Measurements from ENCODE around the gene MYO1H.

The MYO1H gene

DNA sequence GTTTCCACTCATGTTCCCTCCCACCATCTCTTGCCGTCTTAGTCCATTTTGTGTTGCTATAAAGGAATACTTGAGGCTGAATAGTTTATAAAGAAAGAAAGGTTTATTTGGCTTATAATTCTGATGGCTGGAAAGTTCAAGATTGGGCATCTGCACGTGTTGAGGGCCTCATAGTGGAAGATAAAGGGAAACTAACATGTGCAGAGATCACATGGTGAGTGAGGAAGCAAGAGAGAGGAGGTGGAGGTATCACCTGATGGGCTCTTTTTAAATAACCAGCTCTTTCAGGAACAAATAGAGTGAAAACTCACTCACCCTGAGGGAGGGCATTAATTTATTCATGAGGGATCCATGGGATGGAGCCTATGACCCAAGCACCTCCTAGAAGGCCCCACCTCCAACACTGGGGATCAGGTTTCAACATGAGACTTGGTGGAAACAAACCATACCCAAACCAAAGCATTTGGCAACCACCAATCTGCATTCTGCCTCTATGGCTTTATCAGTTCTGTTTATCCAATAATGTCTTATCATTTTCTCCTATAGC is 29.5 kb downstream of the MYO1H start:
- Histone ChIP-seq H2BK120ac (ENCODE audit: low read depth, low read length) (no peak overlapping the region), H3K9me3 (ENCODE audit: control insufficient read depth, low read length) (no peaks in the 10 kb centered on the region), H3K18ac (ENCODE audit: low read depth in 1 of 2, low read length in 2 of 2) (no peak overlapping the region), H3K27me3 (ENCODE audit: control insufficient read depth in 1 of 2, insufficient read depth in 1 of 2, low read length in 2 of 2) (peaks cover 12 to 15% of the 10 kb centered on the region in 2 experiments), H3K27ac (ENCODE audit: low read length, poor library complexity, severe bottlenecking) (no peak overlapping the region), H3K79me1 (replicated peaks; ENCODE audit: low read length, poor library complexity, severe bottlenecking) (no peaks in the 10 kb centered on the region), H3K4me3 (ENCODE audit: insufficient read depth in 1 of 2, low read depth in 1 of 2, low read length in 2 of 2) (no peak overlapping the region), H4K91ac (ENCODE audit: low read length) (no peak overlapping the region), H3K4me2 (ENCODE audit: low read length, poor library complexity, severe bottlenecking) (no peak overlapping the region), H3K4ac (ENCODE audit: low read depth in 1 of 2, low read length in 2 of 2) (no peak overlapping the region), H2AFZ (ENCODE audit: low read depth, low read length) (no peak overlapping the region), H2BK12ac (ENCODE audit: low read length in 2 of 2) (no peak overlapping the region), H2BK15ac (ENCODE audit: low read depth, poor library complexity, severe bottlenecking) (no peak overlapping the region), H2BK5ac (ENCODE audit: low read depth, low read length, poor library complexity, severe bottlenecking) (no peak overlapping the region), H4K8ac (ENCODE audit: low read length) (no peak overlapping the region), H2AK5ac (ENCODE audit: low read length, severe bottlenecking) (no peak overlapping the region), H3K4me1 (ENCODE audit: control insufficient read depth, insufficient read depth, low read depth, low read length) (no peaks in the 10 kb centered on the region), H3K23ac (ENCODE audit: low read length in 2 of 2) (no peak overlapping the region), H3K9ac (ENCODE audit: low read length) (no peak overlapping the region), H3K14ac (ENCODE audit: low read length in 2 of 2) (no peak overlapping the region), H3K36me3 (ENCODE audit: control insufficient read depth in 1 of 2, insufficient read depth in 2 of 2, low read depth in 1 of 2, low read length in 2 of 2) (no peaks in the 10 kb centered on the region)
- DNase-seq, result no peak
- WGBS, result 56% methylated on average over 2 of the region's 2 CpGs

DNA sequence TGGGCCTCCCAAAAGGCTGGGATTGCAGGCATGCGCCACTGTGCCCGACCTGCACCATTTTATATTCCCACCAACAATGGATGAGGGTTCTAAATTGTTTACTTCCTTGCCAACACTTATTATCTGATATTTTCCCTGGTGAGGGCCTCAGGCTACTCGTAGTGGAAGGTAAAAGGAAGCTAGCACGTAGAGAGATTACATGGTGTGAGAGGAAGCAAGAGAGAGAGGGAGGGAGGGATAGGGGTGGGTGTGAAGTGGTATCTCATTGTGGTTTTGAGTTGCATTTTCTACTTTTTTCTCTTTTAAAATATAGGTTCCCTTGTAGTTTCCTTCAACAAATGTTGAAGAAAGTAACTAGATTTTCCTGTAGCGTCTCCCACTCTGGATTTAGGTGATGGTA is 30.9 kb downstream of the MYO1H start:
- WGBS, result 13% methylated on average over 2 of the region's 5 CpGs
- peaks cover 3% of the 10 kb centered on the region for H3K9me3 ChIP-seq (ENCODE audit: control insufficient read depth, low read length)
- H2AFZ ChIP-seq (ENCODE audit: low read depth, low read length), result no peak overlapping the region
- H3K79me1 ChIP-seq (replicated peaks; ENCODE audit: low read length, poor library complexity, severe bottlenecking), result no peaks in the 10 kb centered on the region
- no peaks in the 10 kb centered on the region for H3K36me3 ChIP-seq (ENCODE audit: control insufficient read depth in 1 of 2, insufficient read depth in 2 of 2, low read depth in 1 of 2, low read length in 2 of 2)
- no peak overlapping the region for H2BK120ac ChIP-seq (ENCODE audit: low read depth, low read length)
- H3K4me3 ChIP-seq (ENCODE audit: insufficient read depth in 1 of 2, low read depth in 1 of 2, low read length in 2 of 2), result no peak overlapping the region
- no peak overlapping the region for H3K4me2 ChIP-seq (ENCODE audit: low read length, poor library complexity, severe bottlenecking)
- H4K91ac ChIP-seq (ENCODE audit: low read length), result no peak overlapping the region
- H3K23ac ChIP-seq (ENCODE audit: low read length in 2 of 2), result no peak overlapping the region
- no peak for DNase-seq
- H3K18ac ChIP-seq (ENCODE audit: low read depth in 1 of 2, low read length in 2 of 2), result no peak overlapping the region
- H4K8ac ChIP-seq (ENCODE audit: low read length), result no peak overlapping the region
- no peak overlapping the region for H2BK5ac ChIP-seq (ENCODE audit: low read depth, low read length, poor library complexity, severe bottlenecking)
- H3K4ac ChIP-seq (ENCODE audit: low read depth in 1 of 2, low read length in 2 of 2), result no peak overlapping the region
- H3K27ac ChIP-seq (ENCODE audit: low read length, poor library complexity, severe bottlenecking), result no peak overlapping the region
- peaks cover 20 to 22% of the 10 kb centered on the region in 2 experiments for H3K27me3 ChIP-seq (ENCODE audit: control insufficient read depth in 1 of 2, insufficient read depth in 1 of 2, low read length in 2 of 2)
- no peak overlapping the region for H2AK5ac ChIP-seq (ENCODE audit: low read length, severe bottlenecking)
- H3K4me1 ChIP-seq (ENCODE audit: control insufficient read depth, insufficient read depth, low read depth, low read length), result no peaks in the 10 kb centered on the region
- no peak overlapping the region for H2BK15ac ChIP-seq (ENCODE audit: low read depth, poor library complexity, severe bottlenecking)
- no peak overlapping the region for H3K9ac ChIP-seq (ENCODE audit: low read length)
- H3K14ac ChIP-seq (ENCODE audit: low read length in 2 of 2), result no peak overlapping the region
- H2BK12ac ChIP-seq (ENCODE audit: low read length in 2 of 2), result no peak overlapping the region

DNA sequence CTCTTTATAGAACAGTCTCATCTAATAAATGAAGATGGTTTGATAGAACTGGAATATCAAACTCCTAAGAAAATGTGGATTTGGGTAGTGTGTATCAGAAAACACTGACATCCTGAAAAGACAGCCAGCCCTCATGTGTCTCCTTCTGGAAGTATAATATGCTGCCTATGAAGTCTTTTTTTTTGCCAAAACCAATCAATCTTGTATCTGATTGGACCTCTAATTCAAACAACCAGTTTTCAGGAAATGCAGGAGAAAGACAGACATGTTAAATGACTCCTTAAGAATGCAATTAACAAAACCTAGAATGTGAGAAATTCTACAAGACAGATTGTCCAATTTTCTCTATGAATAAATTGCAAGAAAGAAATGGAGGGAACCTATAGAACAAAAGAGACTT is 34.3 kb downstream of the MYO1H start:
- no peak overlapping the region for H3K23ac ChIP-seq (ENCODE audit: low read length in 2 of 2)
- H2BK5ac ChIP-seq (ENCODE audit: low read depth, low read length, poor library complexity, severe bottlenecking), result no peak overlapping the region
- H3K14ac ChIP-seq (ENCODE audit: low read length in 2 of 2), result no peak overlapping the region
- DNase-seq, result no peak
- no peaks in the 10 kb centered on the region for H3K79me1 ChIP-seq (replicated peaks; ENCODE audit: low read length, poor library complexity, severe bottlenecking)
- no peak overlapping the region for H3K4ac ChIP-seq (ENCODE audit: low read depth in 1 of 2, low read length in 2 of 2)
- H3K27me3 ChIP-seq (ENCODE audit: control insufficient read depth in 1 of 2, insufficient read depth in 1 of 2, low read length in 2 of 2), result peaks cover 18 to 29% of the 10 kb centered on the region in 2 experiments
- peaks cover 3% of the 10 kb centered on the region for H3K9me3 ChIP-seq (ENCODE audit: control insufficient read depth, low read length)
- H4K91ac ChIP-seq (ENCODE audit: low read length), result no peak overlapping the region
- no peak overlapping the region for H2AFZ ChIP-seq (ENCODE audit: low read depth, low read length)
- H2AK5ac ChIP-seq (ENCODE audit: low read length, severe bottlenecking), result no peak overlapping the region
- H4K8ac ChIP-seq (ENCODE audit: low read length), result no peak overlapping the region
- no peak overlapping the region for H3K4me2 ChIP-seq (ENCODE audit: low read length, poor library complexity, severe bottlenecking)
- no peak overlapping the region for H2BK15ac ChIP-seq (ENCODE audit: low read depth, poor library complexity, severe bottlenecking)
- H3K36me3 ChIP-seq (ENCODE audit: control insufficient read depth in 1 of 2, insufficient read depth in 2 of 2, low read depth in 1 of 2, low read length in 2 of 2), result no peaks in the 10 kb centered on the region
- H3K4me3 ChIP-seq (ENCODE audit: insufficient read depth in 1 of 2, low read depth in 1 of 2, low read length in 2 of 2), result no peak overlapping the region
- no peaks in the 10 kb centered on the region for H3K4me1 ChIP-seq (ENCODE audit: control insufficient read depth, insufficient read depth, low read depth, low read length)
- H3K18ac ChIP-seq (ENCODE audit: low read depth in 1 of 2, low read length in 2 of 2), result no peak overlapping the region
- no peak overlapping the region for H3K9ac ChIP-seq (ENCODE audit: low read length)
- H2BK120ac ChIP-seq (ENCODE audit: low read depth, low read length), result no peak overlapping the region
- no peak overlapping the region for H2BK12ac ChIP-seq (ENCODE audit: low read length in 2 of 2)
- no peak overlapping the region for H3K27ac ChIP-seq (ENCODE audit: low read length, poor library complexity, severe bottlenecking)

DNA sequence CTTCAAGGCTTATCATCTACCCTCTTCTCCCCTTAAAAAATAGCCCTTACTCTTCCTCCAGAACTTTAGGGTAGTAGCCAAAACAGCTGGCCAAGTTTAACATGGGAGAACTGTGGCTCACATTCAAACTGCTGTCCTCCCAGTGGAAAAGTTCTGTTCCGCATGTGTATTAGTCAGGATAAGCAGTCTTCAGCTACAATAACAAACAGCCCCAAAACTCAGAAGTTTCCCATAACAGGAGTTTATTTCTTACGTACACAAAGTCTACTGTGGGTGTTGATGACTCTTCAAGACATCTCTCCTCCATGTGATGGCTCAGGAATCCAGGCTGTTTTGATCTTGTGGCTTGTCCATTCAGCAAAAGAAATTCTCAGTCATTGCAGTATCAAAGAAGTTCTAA is 35.5 kb downstream of the MYO1H start:
- H3K23ac ChIP-seq (ENCODE audit: low read length in 2 of 2), result no peak overlapping the region
- H2BK12ac ChIP-seq (ENCODE audit: low read length in 2 of 2), result no peak overlapping the region

More for the DNA sequence above, 35.5 kb downstream of the MYO1H start:
- H3K79me1 ChIP-seq (replicated peaks; ENCODE audit: low read length, poor library complexity, severe bottlenecking), result no peaks in the 10 kb centered on the region
- H2BK120ac ChIP-seq (ENCODE audit: low read depth, low read length), result no peak overlapping the region
- no peaks in the 10 kb centered on the region for H3K36me3 ChIP-seq (ENCODE audit: control insufficient read depth in 1 of 2, insufficient read depth in 2 of 2, low read depth in 1 of 2, low read length in 2 of 2)
- H3K4me2 ChIP-seq (ENCODE audit: low read length, poor library complexity, severe bottlenecking), result no peak overlapping the region
- no peak overlapping the region for H4K91ac ChIP-seq (ENCODE audit: low read length)
- no peak overlapping the region for H2BK15ac ChIP-seq (ENCODE audit: low read depth, poor library complexity, severe bottlenecking)
- H3K14ac ChIP-seq (ENCODE audit: low read length in 2 of 2), result no peak overlapping the region
- no peak overlapping the region for H3K9ac ChIP-seq (ENCODE audit: low read length)
- no peak for DNase-seq
- no peak overlapping the region for H3K27ac ChIP-seq (ENCODE audit: low read length, poor library complexity, severe bottlenecking)
- H3K4me1 ChIP-seq (ENCODE audit: control insufficient read depth, insufficient read depth, low read depth, low read length), result no peaks in the 10 kb centered on the region
- peaks cover 18 to 25% of the 10 kb centered on the region in 2 experiments for H3K27me3 ChIP-seq (ENCODE audit: control insufficient read depth in 1 of 2, insufficient read depth in 1 of 2, low read length in 2 of 2)
- no peak overlapping the region for H3K4ac ChIP-seq (ENCODE audit: low read depth in 1 of 2, low read length in 2 of 2)
- WGBS, result 93% methylated on average over 2 of the region's 2 CpGs
- H2AK5ac ChIP-seq (ENCODE audit: low read length, severe bottlenecking), result no peak overlapping the region
- no peak overlapping the region for H3K4me3 ChIP-seq (ENCODE audit: insufficient read depth in 1 of 2, low read depth in 1 of 2, low read length in 2 of 2)
- H2AFZ ChIP-seq (ENCODE audit: low read depth, low read length), result no peak overlapping the region
- no peak overlapping the region for H2BK5ac ChIP-seq (ENCODE audit: low read depth, low read length, poor library complexity, severe bottlenecking)
- H3K18ac ChIP-seq (ENCODE audit: low read depth in 1 of 2, low read length in 2 of 2), result no peak overlapping the region
- H4K8ac ChIP-seq (ENCODE audit: low read length), result no peak overlapping the region
- H3K9me3 ChIP-seq (ENCODE audit: control insufficient read depth, low read length), result peaks cover 3% of the 10 kb centered on the region

Measured in mesenchymal stem cell (in vitro differentiated cells and primary cell).